Endothelial cell of umbilical vein (primary cell): ENCODE measurements around the gene CUL9. TPM values are rescaled to one million over a fixed set of nuclear protein-coding genes. Genes with fewer than 3 reads are reported as not detected.

Source experiments
- BruUV-seq: library from RNA; stranded (reverse); fragments of 400-500 nt; replicated peaks from 2 replicates; lab custom pipeline; 2021; lab: Mats Ljungman, UMichigan
- CTCF ChIA-PET: fragments of 300-600, 350-600 bp; sonication (Branson Sonifier 250); formaldehyde crosslinking; loops from one replicate; lab custom pipeline; 2021; ENCODE audit warnings: antibody characterized with exemption, inconsistent platforms; lab: Charles Lee
- POLR2A ChIA-PET: fragments of 300-600, 350-600 bp; sonication (Branson Sonifier 250); formaldehyde crosslinking; loops from one replicate; lab custom pipeline; 2021; ENCODE audit warnings: antibody characterized with exemption, inconsistent platforms; lab: Charles Lee
- DNase-seq: peaks from one replicate; pipeline ENCODE4 v3.0.0-alpha.2; 2011; ENCODE audit warnings: low read depth, low spot score
- FAIRE-seq: peaks from 2 replicates; lab custom pipeline; 2011; peaks lifted over from hg19 to GRCh38; lab: Jason Lieb, UNC
- H2AFZ ChIP-seq: 2 replicates; pipeline ENCODE4 v1.6.0; 2012; ENCODE audit warnings: low read depth, low read length, control low read depth, inconsistent platforms
- H3K27ac ChIP-seq: 2 replicates; pipeline ENCODE4 v1.5.1; 2011; ENCODE audit warnings: low read depth, mild to moderate bottlenecking, control low read depth, low read length, moderate library complexity; ENCODE audit not compliant: insufficient read depth
- H3K27me3 ChIP-seq, 2 experiments: 2 replicates each; pipeline versions ENCODE4 v1.6.0 to v1.6.1; 2011; ENCODE audit warnings: low read length in 2 of 2, mixed read lengths in 1 of 2; ENCODE audit not compliant: control insufficient read depth in 2 of 2, insufficient read depth in 2 of 2
- H3K36me3 ChIP-seq, 2 experiments: 2 replicates in 1 of 2; 3 replicates in 1 of 2; pipeline ENCODE4 v1.5.1; 2011; ENCODE audit warnings: low read length in 2 of 2, mild to moderate bottlenecking in 1 of 2, moderate library complexity in 1 of 2; ENCODE audit not compliant: control insufficient read depth in 2 of 2, insufficient read depth in 2 of 2; ENCODE audit errors: extremely low read depth in 1 of 2
- H3K4me1 ChIP-seq: 3 replicates; pipeline ENCODE4 v1.5.1; 2011; ENCODE audit warnings: mild to moderate bottlenecking, low read length; ENCODE audit not compliant: control insufficient read depth, insufficient read depth; ENCODE audit errors: extremely low read depth
- H3K4me2 ChIP-seq: 2 replicates; pipeline ENCODE4 v1.6.1; 2011; ENCODE audit warnings: low read length, control low read depth, mixed read lengths; ENCODE audit not compliant: insufficient read depth
- H3K4me3 ChIP-seq, 3 experiments: fragments of 200-600 bp in 1 of 3; sonication (generic), shearing (Covaris generic) in 1 of 3; replicated peaks in 1 of 3; 2 replicates each; pipeline ENCODE4 v1.5.1; 2011 to 2016; ENCODE audit warnings: control low read depth in 3 of 3, low read length in 3 of 3, mild to moderate bottlenecking in 2 of 3, inconsistent platforms in 1 of 3, low read depth in 1 of 3, moderate library complexity in 1 of 3; ENCODE audit not compliant: insufficient read depth in 1 of 3
- H3K79me2 ChIP-seq: 2 replicates; pipeline ENCODE4 v1.6.0; 2012; ENCODE audit warnings: low read length, inconsistent platforms; ENCODE audit not compliant: control insufficient read depth, insufficient read depth
- H3K9ac ChIP-seq: replicated peaks from 2 replicates; pipeline ENCODE3; 2011; ENCODE audit warnings: low read length, control low read depth; ENCODE audit not compliant: insufficient read depth; ENCODE audit errors: extremely low read depth
- H3K9me1 ChIP-seq: replicated peaks from 3 replicates; pipeline ENCODE4 v1.6.0; 2011; ENCODE audit warnings: mild to moderate bottlenecking, low read length; ENCODE audit not compliant: control insufficient read depth, insufficient read depth; ENCODE audit errors: extremely low read depth
- H3K9me3 ChIP-seq: replicated peaks from 2 replicates; pipeline ENCODE4 v1.5.1; 2012; ENCODE audit warnings: low read length, inconsistent platforms; ENCODE audit not compliant: control insufficient read depth, insufficient read depth
- H4K20me1 ChIP-seq: replicated peaks from 2 replicates; pipeline ENCODE3; 2011; ENCODE audit warnings: mild to moderate bottlenecking, low read length; ENCODE audit not compliant: control insufficient read depth, insufficient read depth; ENCODE audit errors: extremely low read depth
- CTCF ChIP-seq, 2 donors: IDR thresholded peaks; 1 replicate in 1 of 2; 2 replicates in 1 of 2; pipeline ENCODE4 v1.5.1; 2011; ENCODE audit warnings: low read length in 2 of 2, mild to moderate bottlenecking in 2 of 2, moderate library complexity in 2 of 2, control low read depth in 1 of 2, inconsistent platforms in 1 of 2, low read depth in 1 of 2; ENCODE audit not compliant: insufficient read depth in 1 of 2; ENCODE audit errors: extremely low read depth in 1 of 2
- EZH2 ChIP-seq: IDR thresholded peaks from 2 replicates; pipeline ENCODE4 v1.6.1; 2012; ENCODE audit warnings: borderline replicate concordance, low read depth, mild to moderate bottlenecking, moderate library complexity, low read length, inconsistent platforms; ENCODE audit not compliant: severe bottlenecking
- FOS ChIP-seq: IDR thresholded peaks from 2 replicates; pipeline ENCODE4 v1.6.1; 2011; ENCODE audit warnings: mild to moderate bottlenecking, low read length, moderate library complexity, borderline replicate concordance; ENCODE audit not compliant: insufficient read depth
- GATA2 ChIP-seq: IDR thresholded peaks from 2 replicates; pipeline ENCODE4 v1.7.0; 2011; ENCODE audit warnings: low read depth, mild to moderate bottlenecking, moderate library complexity, mixed read lengths, low read length; ENCODE audit not compliant: insufficient read length, insufficient read depth
- JUN ChIP-seq: IDR thresholded peaks from 2 replicates; pipeline ENCODE4 v1.6.1; 2011; ENCODE audit warnings: borderline replicate concordance, low read depth; ENCODE audit not compliant: insufficient read length, insufficient read depth
- MAX ChIP-seq: IDR thresholded peaks from 2 replicates; pipeline ENCODE4 v1.6.1; 2011; ENCODE audit not compliant: insufficient read depth, insufficient read length
- MYC ChIP-seq: IDR thresholded peaks from one replicate; pipeline ENCODE4 v1.6.1; 2011; ENCODE audit warnings: mild to moderate bottlenecking, low read depth, low read length
- POLR2A ChIP-seq: IDR thresholded peaks from 2 replicates; pipeline ENCODE4 v1.6.1; 2012; ENCODE audit warnings: low read depth, mild to moderate bottlenecking, control low read depth, low read length
- POLR2AphosphoS5 ChIP-seq: IDR thresholded peaks from 2 replicates; pipeline ENCODE4 v1.6.1; 2012; ENCODE audit warnings: low read depth, mild to moderate bottlenecking, control low read depth, low read length, moderate library complexity; ENCODE audit not compliant: insufficient read depth
- dilution Hi-C: fragments of 300-500 bp; cut with MboI; formaldehyde crosslinking; loops from one replicate; pipeline ENCODE4 v1.15.0; 2019; ENCODE audit warnings: low sequenced_read_pairs; ENCODE audit not compliant: extremely low pct_ligation_motif_present
- intact Hi-C: fragments of 100-400 bp; cut with micrococcal nuclease; formaldehyde crosslinking; loops from one replicate; pipeline ENCODE4 v1.10.0; 2022
- polyA plus RNA-seq, 4 experiments: library from polyadenylated mRNA; depleted of rRNA in 3 of 4; stranded (reverse) in 3 of 4; unstranded in 1 of 4; fragments of >200 nt; gene quantifications; 2 replicates each; pipeline versions ENCODE4 v1.2.1 to v1.2.3, GENCODE V29; 2011 to 2012; ENCODE audit warnings: missing spikeins in 1 of 4
- total RNA-seq: library from RNA; stranded (reverse); gene quantifications from 2 replicates; pipeline ENCODE4 v1.2.3, GENCODE V29; 2021

The CUL9 gene
- total and polyA plus RNA-seq, 2 donors (not counting 3 experiments of a cell fraction or from before 2014, with no cell fraction given), result 38.7 to 46.0 TPM

GRCh38 chr6:43180058-43180457 is 1.9 kb upstream of the CUL9 start:
- Histone ChIP-seq H2AFZ (no peak overlapping the region), H3K27ac (no peak overlapping the region), H3K79me2 (peaks cover 15% of the 10 kb centered on the region)

More at GRCh38 chr6:43180058-43180457, 1.9 kb upstream of the CUL9 start:
- Histone ChIP-seq H3K36me3 (peaks cover 13 to 36% of the 10 kb centered on the region in 2 experiments), H3K4me3 (no peak overlapping the region), H3K9me3 (no peaks in the 10 kb centered on the region), H3K9me1 (no peaks in the 10 kb centered on the region), H3K27me3 (no peaks in the 10 kb centered on the region), H3K4me1 (peaks cover 20% of the 10 kb centered on the region), H3K9ac (no peak overlapping the region), H4K20me1 (peaks cover 2% of the 10 kb centered on the region), H3K4me2 (no peak overlapping the region)
- no peak for FAIRE-seq
- no peak for DNase-seq
- CTCF ChIA-PET, result no interaction called here
- no peak for TF ChIP-seq JUN
- TF ChIP-seq MAX, result no peak
- TF ChIP-seq POLR2A, result no peak
- TF ChIP-seq EZH2, result no peak
- no peak for TF ChIP-seq MYC
- no peak for TF ChIP-seq CTCF (IDR thresholded peaks at IDR 0.05; ENCODE audit: extremely low read depth in 1 of 2, insufficient read depth in 1 of 2, low read depth in 1 of 2, low read length in 2 of 2)
- no peak for TF ChIP-seq GATA2
- no peak for TF ChIP-seq FOS
- TF ChIP-seq POLR2AphosphoS5, result no peak
- POLR2A ChIA-PET, result no interaction called here
- BruUV-seq, result no TSS peak
- dilution Hi-C loops, result no loop called here
- intact Hi-C loops, result no loop called here
